A549 (cell line): ENCODE results near the gene TIMP3. TPM values are rescaled to one million over a fixed set of nuclear protein-coding genes. Genes with fewer than 3 reads are reported as not detected.

Experiments
- ATAC-seq, 2 experiments: fragments of 200-7000 bp in 1 of 2; fragments of >200 bp in 1 of 2; cut with Nextera tagmentation in 1 of 2; cut with Tn5 transposase in 1 of 2; 3 replicates each; pipeline versions ENCODE4 v1.8.0 to v1.9.1; 2018 to 2020; ENCODE audit warnings: mild to moderate bottlenecking in 1 of 2, moderate library complexity in 1 of 2
- CTCF ChIA-PET: fragments of 300-600 bp; sonication (Branson Sonifier 250); formaldehyde crosslinking; extraction: SDS; loops from one replicate; lab custom pipeline; 2021; ENCODE audit warnings: antibody characterized with exemption, inconsistent platforms; lab: Yijun Ruan, JAX
- POLR2A ChIA-PET: fragments of 350-600 bp; formaldehyde crosslinking; extraction: SDS; loops from one replicate; lab custom pipeline; 2021; ENCODE audit warnings: antibody characterized with exemption, inconsistent platforms; lab: Yijun Ruan, JAX
- DNase-seq, 2 experiments: peaks; one replicate each; pipeline versions ENCODE4 v3.0.0 to v3.0.0-alpha.2; 2011 to 2016; ENCODE audit warnings: low read depth in 1 of 2, low spot score in 1 of 2
- FAIRE-seq: peaks from 2 replicates; lab custom pipeline; 2011; peaks lifted over from hg19 to GRCh38; lab: Jason Lieb, UNC
- H3K27ac ChIP-seq, 2 experiments: fragments of >200 bp; sonication (Bioruptor Twin); formaldehyde crosslinking; 3 replicates each; pipeline ENCODE4 v1.5.1; 2016 to 2017
- H3K4me1 ChIP-seq: fragments of >200 bp; sonication (Bioruptor Twin); formaldehyde crosslinking; 3 replicates; pipeline ENCODE4 v1.6.1; 2016
- H3K4me2 ChIP-seq: fragments of >200 bp; sonication (Bioruptor Twin); formaldehyde crosslinking; 3 replicates; pipeline ENCODE4 v1.6.1; 2016
- H3K4me3 ChIP-seq: fragments of >200 bp; sonication (Bioruptor Twin); formaldehyde crosslinking; 3 replicates; pipeline ENCODE4 v1.5.1; 2016
- H3K9me3 ChIP-seq: fragments of >200 bp; sonication (Bioruptor Twin); formaldehyde crosslinking; 3 replicates; pipeline ENCODE4 v1.6.1; 2016
- BCL3 ChIP-seq: fragments of >200 bp; sonication (Bioruptor Twin); formaldehyde crosslinking; IDR thresholded peaks from 3 replicates; pipeline ENCODE4 v1.6.1; 2016
- CBX2 ChIP-seq: fragments of 200-600 bp; sonication (generic); IDR thresholded peaks from 2 replicates; pipeline ENCODE4 v1.6.1; 2016; ENCODE audit warnings: low read depth, mild to moderate bottlenecking, borderline replicate concordance
- CBX8 ChIP-seq: fragments of 200-600 bp; sonication (generic); IDR thresholded peaks from 2 replicates; pipeline ENCODE4 v1.6.1; 2016
- CHD4 ChIP-seq: fragments of 200-600 bp; sonication (generic); IDR thresholded peaks from 2 replicates; pipeline ENCODE4 v1.6.1; 2016; ENCODE audit warnings: antibody characterized with exemption, mild to moderate bottlenecking, borderline replicate concordance
- EHF ChIP-seq: fragments of 250-450 bp; sonication (Bioruptor Pico); IDR thresholded peaks from 2 replicates; pipeline ENCODE4 v1.5.0; 2020; ENCODE audit warnings: mild to moderate bottlenecking
- EP300 ChIP-seq, 2 experiments: fragments of >200 bp; sonication (Bioruptor Twin); formaldehyde crosslinking; IDR thresholded peaks; 2 replicates in 1 of 2; 3 replicates in 1 of 2; pipeline ENCODE4 v1.6.1; 2016 to 2017
- FOSB ChIP-seq: fragments of 250-450 bp; sonication (Bioruptor Pico); IDR thresholded peaks from 2 replicates; pipeline ENCODE4 v1.5.0; 2020; ENCODE audit warnings: mild to moderate bottlenecking, moderate library complexity
- FOXS1 ChIP-seq: fragments of 250-450 bp; sonication (Bioruptor Pico); IDR thresholded peaks from 2 replicates; pipeline ENCODE4 v1.5.0; 2020; ENCODE audit warnings: mild to moderate bottlenecking, moderate library complexity
- HOXA7 ChIP-seq: fragments of 250-450 bp; sonication (Bioruptor Pico); IDR thresholded peaks from 2 replicates; pipeline ENCODE4 v1.5.0; 2020; ENCODE audit warnings: mild to moderate bottlenecking, moderate library complexity
- HOXB13 ChIP-seq: fragments of 250-450 bp; sonication (Bioruptor Pico); IDR thresholded peaks from 2 replicates; pipeline ENCODE4 v1.5.0; 2020; ENCODE audit warnings: low read depth, mild to moderate bottlenecking, moderate library complexity
- JUN ChIP-seq, 2 experiments: fragments of >200 bp; sonication (Bioruptor Twin); formaldehyde crosslinking; IDR thresholded peaks; 2 replicates in 1 of 2; 3 replicates in 1 of 2; pipeline ENCODE4 v1.6.1; 2016 to 2017
- JUNB ChIP-seq: fragments of >200 bp; sonication (Bioruptor Twin); formaldehyde crosslinking; IDR thresholded peaks from 2 replicates; pipeline ENCODE4 v1.6.1; 2016
- MAFK ChIP-seq: fragments of 450-650 bp; IDR thresholded peaks from 2 replicates; pipeline ENCODE4 v1.6.1; 2014; ENCODE audit not compliant: partially characterized antibody
- NFE2L2 ChIP-seq: fragments of 150-350 bp; conservative IDR thresholded peaks from 2 replicates; pipeline ENCODE4 v1.6.1; 2014; ENCODE audit warnings: low read length
- POLR2A ChIP-seq: IDR thresholded peaks from 2 replicates; pipeline ENCODE4 v1.6.1; 2012; ENCODE audit warnings: mild to moderate bottlenecking, low read length
- RARB ChIP-seq: fragments of 250-450 bp; sonication (Bioruptor Pico); IDR thresholded peaks from 2 replicates; pipeline ENCODE4 v1.8.0; 2021; ENCODE audit warnings: mild to moderate bottlenecking, moderate library complexity
- REST ChIP-seq: fragments of 200-600 bp; sonication (generic); IDR thresholded peaks from 2 replicates; pipeline ENCODE4 v1.6.1; 2016; ENCODE audit warnings: antibody characterized with exemption, mild to moderate bottlenecking, moderate library complexity
- RFX5 ChIP-seq: fragments of 450-650 bp; IDR thresholded peaks from 2 replicates; pipeline ENCODE4 v1.7.1; 2014; ENCODE audit warnings: antibody characterized with exemption, mild to moderate bottlenecking, moderate library complexity
- SMC3 ChIP-seq: fragments of >200 bp; sonication (Bioruptor Twin); formaldehyde crosslinking; IDR thresholded peaks from 3 replicates; pipeline ENCODE4 v1.6.1; 2018; ENCODE audit warnings: inconsistent platforms
- SREBF2 ChIP-seq: fragments of 450-650 bp; IDR thresholded peaks from 2 replicates; pipeline ENCODE4 v1.6.1; 2014; ENCODE audit warnings: mild to moderate bottlenecking, moderate library complexity
- TP53 ChIP-seq: fragments of 250-450 bp; sonication (Bioruptor Pico); IDR thresholded peaks from 2 replicates; pipeline ENCODE4 v1.5.0; 2021; ENCODE audit warnings: mild to moderate bottlenecking, moderate library complexity
- USF2 ChIP-seq: fragments of 450-650 bp; IDR thresholded peaks from 2 replicates; pipeline ENCODE4 v1.6.1; 2014; ENCODE audit warnings: antibody characterized with exemption
- ZC3H11A ChIP-seq: fragments of 450-650 bp; IDR thresholded peaks from 2 replicates; pipeline ENCODE4 v1.6.1; 2014; ENCODE audit warnings: antibody characterized with exemption, mild to moderate bottlenecking
- WGBS: methylation state at CpG from one replicate; pipeline ENCODE4 v1.1.6; 2017; ENCODE audit errors: missing lambda C conversion rate; 5-methylcytosine and 5-hydroxymethylcytosine counted together
- polyA plus RNA-seq, 4 experiments: library from polyadenylated mRNA; depleted of rRNA in 3 of 4; stranded (reverse); fragments of >200 nt; fragmentation: RNase III in 1 of 4; extraction: RNeasy Plus Mini Kit Qiagen cat#74134 plus additional on column Dnase treatment in 1 of 4; gene quantifications; 2 replicates in 3 of 4; 3 replicates in 1 of 4; pipeline ENCODE4 v1.2.3, GENCODE V29; 2011 to 2017
- TF ChIP-seq, protein P1 (sequence below): IDR thresholded peaks from 2 replicates; pipeline ENCODE4 v1.6.1; 2012
- TF ChIP-seq, protein P2 (sequence below): fragments of 250-450 bp; sonication (Bioruptor Pico); IDR thresholded peaks from 2 replicates; pipeline ENCODE4 v1.5.0; 2020; ENCODE audit warnings: low read depth, mild to moderate bottlenecking, moderate library complexity
- TF ChIP-seq, protein P3 (sequence below): fragments of >200 bp; sonication (Bioruptor Twin); formaldehyde crosslinking; IDR thresholded peaks from 2 replicates; pipeline ENCODE4 v1.6.1; 2016
- TF ChIP-seq, protein P4 (sequence below): IDR thresholded peaks from 2 replicates; pipeline ENCODE4 v1.6.1; 2012

The TIMP3 gene
- polyA plus RNA-seq, 2 of the 4 experiments (the other 2 are of a cell fraction) = 1.4 to 1.7 TPM

- TF ChIP-seq SREBF2 = no peak
Measured at GRCh38 chr22:32791485-32791884, 10.0 kb upstream of the TIMP3 start (continued).

DNA sequence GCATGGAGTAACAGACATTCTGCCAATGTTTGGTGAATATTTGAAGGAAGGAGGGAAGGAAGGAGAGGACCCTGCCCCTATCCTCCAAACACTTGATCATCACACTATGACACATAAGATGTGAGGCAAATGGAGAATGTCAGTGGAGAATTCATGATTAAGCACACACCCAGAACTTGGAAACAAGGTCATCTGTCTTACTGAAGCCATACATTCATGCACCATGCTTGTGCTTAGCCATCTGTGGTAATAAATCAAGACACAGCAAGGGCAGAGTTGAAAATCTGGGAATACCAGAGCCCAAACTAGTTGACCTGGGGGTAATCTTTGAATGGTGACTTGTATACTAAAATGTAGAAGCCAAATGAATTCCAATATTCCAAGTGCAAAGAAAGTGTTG lies 7.9 kb upstream of the TIMP3 start:
- ChIA-PET POLR2A (no interaction called here), CTCF (interaction anchor here (0.6 to 14.5 kb wide), 5 partner anchors 30 to 265 kb away, joined by 3 to 187 read pairs (median 4); no protein-coding TSS in a partner anchor)
- DNase-seq (no peak), ATAC-seq (no peak)
- H3K4me1 ChIP-seq = no peaks in the 10 kb centered on the region
- H3K4me3 ChIP-seq = no peak overlapping the region
- no peak overlapping the region for H3K27ac ChIP-seq
- no peak overlapping the region for H3K4me2 ChIP-seq
- TF ChIP-seq, protein P1, sequence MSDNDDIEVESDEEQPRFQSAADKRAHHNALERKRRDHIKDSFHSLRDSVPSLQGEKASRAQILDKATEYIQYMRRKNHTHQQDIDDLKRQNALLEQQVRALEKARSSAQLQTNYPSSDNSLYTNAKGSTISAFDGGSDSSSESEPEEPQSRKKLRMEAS = no peak
- no peak for TF ChIP-seq CBX2
- no peak for TF ChIP-seq NFE2L2
- TF ChIP-seq SMC3 = no peak
- TF ChIP-seq, protein P2, sequence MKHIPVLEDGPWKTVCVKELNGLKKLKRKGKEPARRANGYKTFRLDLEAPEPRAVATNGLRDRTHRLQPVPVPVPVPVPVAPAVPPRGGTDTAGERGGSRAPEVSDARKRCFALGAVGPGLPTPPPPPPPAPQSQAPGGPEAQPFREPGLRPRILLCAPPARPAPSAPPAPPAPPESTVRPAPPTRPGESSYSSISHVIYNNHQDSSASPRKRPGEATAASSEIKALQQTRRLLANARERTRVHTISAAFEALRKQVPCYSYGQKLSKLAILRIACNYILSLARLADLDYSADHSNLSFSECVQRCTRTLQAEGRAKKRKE = no peak
- no peak for TF ChIP-seq CHD4
- TF ChIP-seq POLR2A = no peak
- no peak for TF ChIP-seq EP300 (IDR thresholded peaks at IDR 0.05)
- TF ChIP-seq, protein P3, sequence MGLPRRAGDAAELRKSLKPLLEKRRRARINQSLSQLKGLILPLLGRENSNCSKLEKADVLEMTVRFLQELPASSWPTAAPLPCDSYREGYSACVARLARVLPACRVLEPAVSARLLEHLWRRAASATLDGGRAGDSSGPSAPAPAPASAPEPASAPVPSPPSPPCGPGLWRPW = no peak
- TF ChIP-seq TP53 (CRISPR knock-in tag) = no peak
- no peak for TF ChIP-seq EHF (CRISPR knock-in tag)
- no peak for TF ChIP-seq JUNB
- TF ChIP-seq, all 56 proteins: peak for 0
- FAIRE-seq = no peak
- H3K9me3 ChIP-seq = no peaks in the 10 kb centered on the region

DNA sequence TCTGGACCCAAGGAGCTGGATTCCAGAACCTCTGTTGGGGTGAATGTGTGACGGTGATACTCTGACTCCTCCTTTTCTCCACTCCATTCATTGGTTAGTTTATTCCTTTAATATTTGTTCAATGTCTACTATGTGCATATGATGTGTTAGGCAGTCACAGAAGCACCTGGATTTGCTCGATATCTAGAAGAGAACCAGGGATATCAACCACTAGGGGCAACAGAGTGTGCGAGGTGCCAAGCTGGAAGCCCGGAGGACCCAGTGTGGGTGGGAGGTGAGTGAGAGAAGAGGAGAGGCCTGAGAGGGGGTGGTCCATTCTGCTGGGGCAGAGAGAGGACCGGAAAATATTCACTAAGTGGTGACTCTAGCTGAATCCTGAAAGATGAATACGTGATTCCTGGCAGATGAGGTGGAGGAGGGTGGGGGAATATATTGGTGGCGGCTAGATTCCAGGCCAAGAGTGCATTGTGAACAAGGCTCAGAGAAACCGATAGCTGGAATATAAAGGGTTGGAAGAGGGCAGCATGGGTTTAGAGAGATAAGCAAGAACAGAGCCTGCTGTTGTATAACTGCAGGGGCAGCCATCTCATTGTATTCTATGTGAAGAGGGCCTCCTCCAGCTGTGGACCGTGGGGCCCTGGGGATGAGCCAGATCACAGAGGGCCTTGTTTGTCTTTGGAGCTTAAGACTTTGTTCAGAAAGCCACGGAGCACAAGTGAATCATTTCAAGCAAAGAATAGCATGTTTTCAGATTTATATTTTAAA lies 6.9 kb upstream of the TIMP3 start:
- Histone ChIP-seq H3K4me2 (no peak overlapping the region), H3K27ac (no peak overlapping the region), H3K4me1 (no peaks in the 10 kb centered on the region), H3K4me3 (no peak overlapping the region), H3K9me3 (no peaks in the 10 kb centered on the region)
- CTCF ChIA-PET = interaction anchor here (0.5 to 14.5 kb wide), 9 partner anchors 11 to 811 kb away, joined by 3 to 187 read pairs (median 4); no protein-coding TSS in a partner anchor
- TF ChIP-seq, protein P3 = no peak
- TF ChIP-seq FOXS1 (CRISPR knock-in tag) = no peak
- TF ChIP-seq FOSB = no peak
- no peak for TF ChIP-seq CBX8
- TF ChIP-seq RARB = no peak
- TF ChIP-seq, protein P4, sequence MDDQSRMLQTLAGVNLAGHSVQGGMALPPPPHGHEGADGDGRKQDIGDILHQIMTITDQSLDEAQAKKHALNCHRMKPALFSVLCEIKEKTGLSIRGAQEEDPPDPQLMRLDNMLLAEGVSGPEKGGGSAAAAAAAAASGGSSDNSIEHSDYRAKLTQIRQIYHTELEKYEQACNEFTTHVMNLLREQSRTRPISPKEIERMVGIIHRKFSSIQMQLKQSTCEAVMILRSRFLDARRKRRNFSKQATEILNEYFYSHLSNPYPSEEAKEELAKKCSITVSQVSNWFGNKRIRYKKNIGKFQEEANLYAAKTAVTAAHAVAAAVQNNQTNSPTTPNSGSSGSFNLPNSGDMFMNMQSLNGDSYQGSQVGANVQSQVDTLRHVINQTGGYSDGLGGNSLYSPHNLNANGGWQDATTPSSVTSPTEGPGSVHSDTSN = no peak
- TF ChIP-seq HOXB13 (CRISPR knock-in tag) = no peak
- TF ChIP-seq SMC3 = no peak
- TF ChIP-seq CBX2 = no peak
- no peak for TF ChIP-seq JUN (IDR thresholded peaks at IDR 0.05)
- TF ChIP-seq MAFK = no peak
- TF ChIP-seq, protein P1 = no peak
- no peak for TF ChIP-seq ZC3H11A
- TF ChIP-seq RFX5 = no peak
- TF ChIP-seq BCL3 = no peak
- TF ChIP-seq USF2 = no peak
- TF ChIP-seq REST = no peak
- no peak for TF ChIP-seq HOXA7 (CRISPR knock-in tag)
- ATAC-seq (no peak), DNase-seq (no peak), FAIRE-seq (no peak)
- POLR2A ChIA-PET = no interaction called here
- 34% methylated on average over 9 of the region's 10 CpGs for WGBS
